Measurements from ENCODE around the gene NRP1.

Gene NRP1

DNA sequence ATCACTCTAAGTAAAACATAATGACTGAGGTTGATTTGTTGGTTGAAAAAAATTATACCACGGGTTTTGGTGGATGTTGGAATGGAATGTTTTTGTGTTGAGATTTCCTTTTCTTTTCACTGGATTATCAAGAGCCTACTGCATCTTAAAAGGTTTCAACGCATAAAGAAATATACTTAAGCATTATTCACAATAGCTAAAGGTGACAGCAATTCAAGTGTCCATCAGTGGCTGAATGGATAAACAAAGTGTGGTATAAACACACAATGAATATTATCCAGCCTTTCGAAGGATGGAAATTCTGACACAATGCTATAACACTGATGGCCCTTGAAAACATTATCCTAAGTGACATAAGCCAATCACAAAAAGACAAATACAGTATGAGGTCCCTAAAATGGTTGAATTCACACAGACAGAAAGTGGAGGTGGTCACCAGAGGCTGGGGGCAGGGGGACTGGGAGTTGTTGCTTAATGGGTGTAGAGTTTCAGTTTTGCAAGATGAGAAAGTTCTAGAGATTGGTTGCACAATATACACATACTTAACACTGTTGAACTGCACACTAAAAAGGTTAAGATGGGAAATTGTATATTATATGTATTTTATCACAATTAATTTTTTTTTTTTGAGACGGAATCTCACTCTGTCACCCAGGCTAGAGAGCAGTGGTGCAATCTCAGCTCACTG is 122.3 kb downstream of the NRP1 start:
- no peak for DNase-seq (ENCODE audit: low spot score)

DNA sequence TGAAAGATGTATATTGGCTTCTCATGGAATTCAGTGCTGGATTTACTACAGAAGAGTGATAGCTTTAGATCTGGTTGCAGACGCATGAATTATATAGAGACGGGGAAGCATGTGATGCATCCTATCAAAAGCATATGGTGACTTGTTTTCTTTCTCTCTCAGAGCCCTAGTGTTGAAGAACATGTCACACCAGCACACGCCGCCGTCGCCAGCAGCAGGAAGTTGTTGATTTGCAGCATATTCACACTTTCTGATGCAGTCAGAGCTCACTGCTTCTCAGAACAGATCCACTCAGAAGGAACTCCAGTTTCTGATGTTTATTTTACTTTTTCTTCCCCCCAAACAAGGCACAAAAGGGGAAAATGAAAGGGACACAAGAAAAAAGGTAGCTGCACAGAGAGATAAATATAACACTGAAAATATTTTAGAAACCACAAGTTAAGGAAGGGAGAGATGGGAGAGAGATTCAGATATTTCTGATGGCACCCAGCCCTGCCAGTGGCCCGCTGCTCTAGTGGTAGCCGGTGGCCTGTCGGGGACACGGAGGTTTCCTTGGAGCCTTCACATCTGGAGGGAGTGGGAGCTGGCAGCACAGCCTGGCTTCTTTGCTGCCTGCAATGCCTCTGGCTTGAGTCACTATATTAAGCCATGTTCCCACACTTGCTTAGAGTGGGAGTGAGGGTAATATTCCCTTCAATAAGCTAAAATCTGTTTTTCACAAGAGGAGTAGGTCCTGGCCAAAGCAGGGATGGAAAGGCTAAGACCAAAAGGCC is 123.2 kb downstream of the NRP1 start:
- no peak for DNase-seq (ENCODE audit: low spot score)

DNA sequence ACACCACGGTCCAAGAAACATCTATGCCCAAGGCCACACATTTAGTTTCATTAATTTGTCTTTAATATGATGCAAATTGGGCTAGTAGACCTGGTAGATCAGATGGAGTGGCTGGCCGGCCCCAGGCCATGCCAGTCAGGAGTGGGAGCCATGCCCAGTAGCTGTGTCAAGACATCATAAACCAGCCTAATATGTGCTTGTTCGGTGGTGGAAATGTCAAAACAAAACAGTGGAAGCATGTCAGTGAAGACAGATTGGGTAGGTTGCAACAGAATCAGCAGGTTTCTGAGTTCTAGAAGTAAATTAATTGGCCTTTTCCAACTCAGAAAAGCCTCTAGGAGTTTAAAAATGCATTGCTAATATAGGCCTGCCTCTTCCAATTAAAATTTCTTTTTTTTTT is 124.7 kb downstream of the NRP1 start:
- no peak for DNase-seq (ENCODE audit: low spot score)

DNA sequence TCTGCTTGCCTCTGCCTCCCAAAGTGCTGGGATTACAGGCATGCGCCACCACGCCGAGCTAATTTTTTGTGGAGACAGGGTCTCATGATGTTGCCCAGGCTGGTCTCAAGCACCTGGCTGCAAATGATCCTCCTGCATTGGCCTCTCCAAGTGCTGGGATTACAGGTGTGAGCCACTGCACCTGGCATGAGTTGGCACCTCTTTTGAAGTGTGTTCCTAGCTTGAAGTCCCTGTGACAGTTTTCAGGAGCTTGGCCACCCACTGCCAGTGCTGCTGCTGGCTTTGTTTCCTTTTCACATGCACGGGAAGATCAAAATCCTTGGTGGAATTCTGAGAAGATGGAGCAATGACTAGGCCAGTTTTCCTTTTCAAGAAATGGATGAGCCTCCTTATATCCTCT is 126.3 kb downstream of the NRP1 start:
- DNase-seq (ENCODE audit: low spot score): no peak

DNA sequence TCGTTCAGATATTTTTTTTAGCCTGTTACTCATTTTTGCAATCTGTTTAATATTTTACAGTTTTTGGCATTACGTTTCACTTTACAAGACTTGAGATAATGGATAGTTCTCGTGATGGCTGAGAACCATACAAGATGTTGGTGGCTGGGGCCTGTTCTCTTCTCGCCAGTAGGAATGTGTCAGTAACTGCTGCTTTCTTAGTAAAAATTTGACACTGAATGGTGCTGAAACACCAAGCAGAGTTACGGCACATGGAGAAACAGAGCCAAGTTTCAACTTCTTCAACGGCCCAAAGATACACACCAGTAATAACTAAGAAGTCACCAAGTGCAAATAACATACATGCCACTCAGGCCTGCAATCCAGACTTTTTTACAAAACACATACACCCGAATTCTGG is 130.4 kb downstream of the NRP1 start:
- no peak for DNase-seq (ENCODE audit: low spot score)

DNA sequence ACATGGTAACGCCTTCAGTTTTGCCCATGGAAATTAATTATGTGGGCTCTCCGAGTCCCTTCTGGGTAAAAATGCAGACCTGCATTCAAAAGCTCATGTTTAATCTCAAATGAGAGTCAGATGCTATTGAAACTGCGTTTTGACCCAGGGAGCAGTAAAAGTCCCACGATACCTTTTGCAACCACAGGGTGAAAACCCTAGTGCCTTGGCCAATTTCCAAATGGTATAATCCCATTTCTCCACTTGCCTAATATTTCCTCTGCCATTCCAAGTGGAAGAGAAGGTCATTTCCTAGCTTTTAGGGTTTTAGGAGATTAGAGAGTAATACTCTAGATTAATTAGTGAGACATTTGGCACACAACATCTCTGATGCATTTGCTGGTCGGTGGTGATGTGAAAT is 132.5 kb downstream of the NRP1 start:
- no peak for DNase-seq (ENCODE audit: low spot score)

DNA sequence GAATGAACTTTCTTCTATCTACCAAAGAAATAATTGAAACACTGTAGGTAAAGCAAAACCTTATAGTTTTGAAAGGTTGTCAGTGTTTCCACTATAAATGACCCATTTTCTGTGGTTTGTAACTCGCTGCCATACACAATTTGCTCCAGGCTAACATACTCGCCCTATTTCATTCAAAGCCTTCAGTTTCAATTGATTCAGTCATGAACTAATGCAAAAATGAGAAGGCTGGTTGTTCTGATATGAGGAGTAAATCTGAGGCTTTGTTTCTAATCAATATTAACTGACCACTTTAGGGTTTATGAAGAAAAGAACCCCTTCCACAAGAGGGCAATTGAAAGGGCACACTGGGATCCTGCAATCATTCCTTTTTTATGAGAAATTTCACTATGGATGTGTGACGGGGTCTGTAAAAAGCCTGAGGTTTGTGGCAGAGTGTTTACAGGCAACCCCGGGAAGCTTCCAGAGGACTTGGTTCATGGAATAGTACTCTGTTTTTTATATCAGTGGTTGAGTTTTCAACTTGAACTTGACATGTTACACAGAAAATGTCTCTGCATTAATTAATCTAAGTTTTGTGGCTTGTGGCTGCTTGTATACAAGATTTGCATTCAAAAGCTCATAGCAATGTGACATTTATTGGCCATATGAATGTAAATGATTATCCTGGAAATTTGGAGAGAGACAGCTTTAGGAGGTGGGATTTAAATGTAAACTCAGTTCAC is 133.2 kb downstream of the NRP1 start:
- no peak for DNase-seq (ENCODE audit: low spot score)

DNA sequence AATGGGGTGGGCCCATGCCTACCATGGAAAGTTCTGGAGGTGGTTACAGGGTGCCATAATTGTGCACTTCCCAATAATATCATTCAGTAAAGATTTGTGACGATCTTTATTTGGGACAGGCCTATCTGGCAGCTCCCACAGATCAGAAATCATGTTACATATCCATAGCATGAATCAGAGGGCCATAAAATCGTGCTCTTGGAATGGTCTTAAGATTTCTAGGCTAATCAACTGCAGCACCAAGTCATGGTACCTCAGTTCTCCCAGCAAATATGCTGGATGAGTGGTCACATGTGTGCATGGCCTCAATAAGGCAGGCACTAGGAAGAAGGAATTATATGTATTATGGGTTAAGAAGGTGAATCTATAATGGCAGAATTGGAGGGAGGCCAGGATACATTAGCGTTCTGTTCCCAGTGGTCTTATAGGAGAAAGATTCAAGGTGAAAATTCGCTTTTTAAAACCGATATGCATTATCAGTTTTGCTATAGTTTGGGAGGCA is 134.7 kb downstream of the NRP1 start:
- DNase-seq (ENCODE audit: low spot score): no peak

DNA sequence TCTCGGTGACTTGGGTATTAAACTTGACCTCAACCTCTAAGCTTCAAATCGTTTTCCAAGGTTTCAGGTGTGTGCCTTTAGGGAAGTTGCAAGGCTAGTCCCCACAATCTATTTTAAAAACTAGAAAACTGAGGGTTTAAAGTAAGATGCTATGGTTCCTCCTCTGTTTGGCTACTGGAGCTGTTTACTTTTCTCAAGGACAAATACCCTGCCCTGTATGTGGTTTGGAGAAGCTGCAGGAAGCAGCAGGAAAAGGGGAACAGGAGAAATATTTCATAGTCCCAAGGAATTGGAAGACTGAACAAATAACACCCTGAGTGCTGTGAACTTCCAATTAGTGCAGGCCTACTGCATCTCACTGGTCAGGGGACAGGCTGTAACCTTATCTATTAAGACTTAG is 135.9 kb downstream of the NRP1 start:
- no peak for DNase-seq (ENCODE audit: low spot score)

DNA sequence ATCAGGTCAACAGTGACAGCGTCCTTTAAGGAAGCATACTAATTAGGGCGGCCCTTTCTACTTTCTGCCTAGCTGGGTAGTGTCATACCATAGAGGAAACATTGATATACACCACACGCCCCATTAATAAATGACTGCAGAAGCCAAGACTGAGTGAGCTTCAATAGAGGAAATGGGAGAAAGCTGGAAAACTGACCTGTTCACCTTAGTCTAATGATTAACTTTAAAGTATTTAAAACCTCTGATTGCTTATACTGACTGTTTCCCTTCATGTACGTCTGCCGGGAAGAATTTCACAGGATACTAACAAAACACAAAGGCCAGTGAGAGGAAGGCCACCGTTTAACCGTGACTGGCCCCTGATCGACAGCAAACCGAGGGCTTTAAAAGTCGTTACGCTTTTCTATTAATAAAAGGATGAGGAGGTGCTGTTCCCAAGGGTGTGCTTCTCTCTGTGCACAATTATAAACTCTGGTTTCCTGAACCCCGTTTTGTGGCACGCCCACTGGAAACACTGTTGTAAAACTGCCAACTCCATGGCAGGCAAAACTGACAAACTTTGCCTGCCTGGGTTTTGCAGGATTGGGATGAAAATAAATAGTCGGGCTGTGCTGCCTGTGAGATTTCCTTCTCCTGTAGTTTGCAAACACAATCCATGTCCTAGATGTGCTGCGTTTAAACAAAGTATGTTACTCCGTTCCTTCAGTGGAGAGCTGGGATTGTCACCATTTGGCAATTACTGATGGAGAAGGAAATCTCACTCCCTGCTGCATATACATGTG is 137.6 kb downstream of the NRP1 start:
- no peak for DNase-seq (ENCODE audit: low spot score)

DNA sequence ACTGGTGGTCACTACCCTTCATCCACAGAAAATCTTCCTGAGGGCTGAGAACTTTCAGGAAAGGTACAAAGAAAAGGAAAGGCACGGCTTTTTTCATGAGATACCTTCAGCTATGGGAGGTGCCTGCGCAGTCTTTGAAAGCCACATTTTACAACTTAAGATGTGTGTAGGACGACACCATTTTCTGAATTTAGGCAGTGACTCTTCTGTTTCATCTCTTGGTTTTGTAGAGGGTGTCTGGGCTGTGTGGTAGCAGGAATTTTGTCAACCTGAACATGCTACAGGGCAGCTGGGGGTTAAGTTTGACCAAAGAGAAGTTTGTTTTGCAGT is 138.1 kb downstream of the NRP1 start:
- no peak for DNase-seq (ENCODE audit: low spot score)

DNA sequence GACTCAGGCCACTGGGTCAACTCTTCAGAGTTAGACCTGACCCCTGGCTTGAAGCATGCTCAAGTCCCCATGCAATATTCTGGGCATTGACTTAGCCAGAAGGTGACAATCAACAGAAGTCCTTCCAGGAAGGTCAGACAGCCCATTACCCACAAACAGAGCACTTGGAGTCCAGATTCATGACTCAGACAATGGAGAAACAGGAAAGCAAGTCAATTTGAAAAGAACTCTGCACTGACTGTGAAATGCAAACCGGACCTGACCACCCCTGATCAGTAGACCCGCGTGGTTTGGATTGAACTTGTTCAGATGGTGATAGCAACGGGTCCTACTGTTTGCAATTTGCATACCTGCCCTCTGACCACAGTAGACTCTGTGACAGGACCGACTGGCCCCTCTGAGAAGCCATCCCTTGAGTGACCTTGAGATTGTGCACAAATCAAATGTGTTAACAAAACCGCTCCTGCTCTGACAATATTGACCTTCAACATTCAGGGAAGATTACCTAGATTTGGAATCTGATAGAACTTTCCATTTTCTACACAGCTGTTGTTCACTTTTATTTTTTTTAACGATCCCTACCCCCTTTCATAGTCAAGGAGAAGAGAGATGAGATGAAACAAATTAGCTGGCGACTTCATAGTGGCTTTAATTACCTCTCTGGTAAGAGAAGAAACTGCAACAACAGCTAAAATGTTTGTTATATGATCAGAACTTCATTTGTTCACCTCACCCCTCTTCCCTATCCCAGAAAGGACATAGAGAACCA is 138.7 kb downstream of the NRP1 start:
- DNase-seq (ENCODE audit: low spot score): no peak

DNA sequence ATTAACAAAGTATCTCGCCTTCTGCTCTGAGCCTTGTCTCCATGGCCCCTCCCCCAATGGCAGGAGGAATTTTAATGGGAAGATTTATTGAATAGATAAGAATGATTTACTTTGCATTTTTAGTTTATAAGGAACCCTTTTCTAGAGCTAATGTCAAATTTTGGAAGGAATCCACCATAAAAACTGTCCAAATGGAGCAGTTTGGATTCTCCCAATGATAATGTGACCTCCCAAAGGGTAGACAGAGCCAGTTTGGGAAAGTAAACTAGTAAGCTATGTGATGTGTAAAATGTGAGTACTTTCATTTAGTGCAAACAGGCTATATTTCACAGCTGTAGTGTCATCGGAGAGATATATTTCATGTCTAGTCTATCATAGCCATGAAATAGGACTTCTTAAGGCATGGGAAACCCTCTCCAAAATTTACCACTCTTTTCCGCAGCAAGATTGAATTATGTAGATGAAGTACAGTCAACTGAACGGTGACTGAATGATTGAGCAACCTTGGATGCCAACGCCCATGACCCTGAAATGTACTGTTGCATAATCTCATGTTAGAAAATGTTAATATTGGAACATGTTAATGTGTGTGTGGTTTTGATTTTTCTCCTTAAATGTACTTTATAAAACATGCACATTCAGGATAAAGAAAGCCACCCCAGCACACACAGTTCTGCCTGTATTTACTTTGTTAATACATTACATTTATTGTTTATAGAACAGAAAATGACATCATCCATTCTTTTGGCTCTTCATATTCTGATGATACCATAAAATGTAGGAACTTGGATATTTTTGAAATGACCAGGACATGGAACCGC is 140.6 kb downstream of the NRP1 start:
- no peak for DNase-seq (ENCODE audit: low spot score)

DNA sequence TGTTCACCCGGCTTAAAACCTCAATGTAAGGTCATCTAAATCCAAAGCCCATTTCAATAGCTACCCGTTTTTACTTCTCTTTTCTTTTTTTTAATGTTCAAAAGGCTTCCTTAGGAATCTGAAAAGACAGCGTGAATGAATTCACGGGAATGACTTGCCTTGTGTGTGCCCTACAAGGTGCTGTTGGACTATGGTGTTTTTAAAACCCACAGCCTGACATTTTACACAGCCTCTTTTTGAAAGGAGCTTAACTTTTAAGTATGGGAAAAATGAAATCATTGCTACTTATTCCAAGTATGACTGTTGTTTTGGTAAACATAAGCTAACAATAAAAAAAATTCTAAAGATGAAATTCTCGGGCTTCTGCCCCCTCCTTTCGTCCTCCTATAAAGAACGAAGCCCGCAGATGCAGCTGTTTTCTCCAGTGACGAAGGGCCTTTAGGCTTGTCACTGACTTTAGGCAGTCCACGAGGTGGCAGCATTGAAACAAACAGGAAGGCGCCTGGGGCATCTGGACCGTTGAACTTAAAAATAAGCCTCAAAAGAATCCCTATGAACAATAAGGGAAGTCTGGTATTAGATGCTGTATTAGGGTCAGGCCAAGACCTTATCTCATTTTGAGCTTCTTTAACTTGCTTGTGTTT is 141.3 kb downstream of the NRP1 start:
- peak; percentile 83 for DNase-seq (ENCODE audit: low spot score)

DNA sequence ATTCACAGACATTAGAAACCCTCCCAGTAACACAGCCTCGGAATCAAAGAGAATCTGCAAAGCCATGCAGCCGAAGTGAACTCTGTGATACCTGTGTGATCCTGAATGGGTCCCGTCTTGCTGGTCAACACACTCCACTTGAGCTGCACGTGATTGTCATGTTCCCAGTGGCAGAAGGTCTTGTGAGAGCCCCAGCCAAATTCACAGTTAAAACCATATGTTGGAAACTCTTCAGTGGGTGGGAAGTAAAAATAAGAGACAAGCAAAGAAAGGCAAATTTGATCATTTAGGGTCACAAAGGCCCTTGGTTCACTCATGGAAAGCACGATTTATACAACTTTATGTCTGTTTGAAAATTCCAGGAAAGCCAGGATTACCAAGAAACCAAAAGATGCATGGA is 142.3 kb downstream of the NRP1 start:
- DNase-seq (ENCODE audit: low spot score): no peak

DNA sequence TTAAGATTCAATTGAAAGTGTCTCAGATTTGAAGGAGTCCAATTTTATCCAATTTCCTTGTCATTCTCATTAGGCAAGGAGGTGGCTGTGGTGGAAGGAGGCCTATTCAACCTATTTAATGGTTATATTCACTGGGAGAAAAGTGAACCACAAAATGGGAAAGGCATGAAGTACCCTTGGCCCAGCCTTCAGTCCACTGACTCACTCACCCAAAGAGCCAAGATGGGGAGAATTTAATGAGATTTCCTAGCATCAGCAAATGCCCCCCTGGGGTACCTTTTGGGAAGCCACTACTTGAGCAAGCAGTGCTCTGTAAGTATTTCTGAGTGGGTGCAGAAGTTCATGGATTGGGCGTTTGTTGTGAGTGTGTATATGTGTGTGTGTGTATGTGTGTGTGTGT is 144.1 kb downstream of the NRP1 start:
- no peak for DNase-seq (ENCODE audit: low spot score)

DNA sequence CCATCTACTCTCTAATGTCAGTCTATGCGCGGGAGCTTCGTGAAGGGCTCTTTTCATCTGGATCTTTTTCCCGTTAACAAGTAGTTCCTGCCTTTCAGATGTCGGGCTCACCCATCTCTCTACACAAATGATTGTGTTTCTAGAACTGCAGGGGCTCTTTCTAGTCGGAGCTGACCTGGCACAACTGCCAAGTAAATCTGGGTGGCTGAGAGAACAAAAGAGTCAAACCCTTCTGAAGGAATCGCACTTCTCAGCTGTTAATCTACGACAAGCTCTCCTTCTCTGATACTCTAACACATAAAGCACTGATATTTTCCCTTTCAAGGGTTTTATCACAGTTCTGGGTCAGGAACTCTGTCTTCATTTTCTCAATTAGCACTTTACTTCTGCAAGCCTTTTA is 144.7 kb downstream of the NRP1 start:
- DNase-seq (ENCODE audit: low spot score): no peak

DNA sequence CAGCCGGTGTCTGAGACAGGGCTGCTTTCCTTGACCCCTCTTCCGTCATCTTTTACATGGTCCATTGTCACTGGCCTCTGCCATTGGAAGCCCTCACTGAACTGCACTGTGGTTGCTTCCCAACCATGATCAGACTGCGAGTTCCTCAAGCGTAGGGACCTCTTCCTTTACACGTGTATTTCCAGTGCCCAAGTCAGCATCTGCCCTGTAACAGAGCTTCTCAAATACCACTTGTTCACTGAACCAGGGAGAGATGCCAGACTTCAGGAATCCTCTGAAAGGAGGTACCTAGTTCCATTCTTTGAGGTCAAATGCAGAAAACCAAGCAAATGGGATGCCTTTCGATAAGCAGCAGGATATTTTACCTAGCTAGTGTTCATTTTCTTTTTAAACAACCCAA is 145.1 kb downstream of the NRP1 start:
- DNase-seq (ENCODE audit: low spot score): no peak

DNA sequence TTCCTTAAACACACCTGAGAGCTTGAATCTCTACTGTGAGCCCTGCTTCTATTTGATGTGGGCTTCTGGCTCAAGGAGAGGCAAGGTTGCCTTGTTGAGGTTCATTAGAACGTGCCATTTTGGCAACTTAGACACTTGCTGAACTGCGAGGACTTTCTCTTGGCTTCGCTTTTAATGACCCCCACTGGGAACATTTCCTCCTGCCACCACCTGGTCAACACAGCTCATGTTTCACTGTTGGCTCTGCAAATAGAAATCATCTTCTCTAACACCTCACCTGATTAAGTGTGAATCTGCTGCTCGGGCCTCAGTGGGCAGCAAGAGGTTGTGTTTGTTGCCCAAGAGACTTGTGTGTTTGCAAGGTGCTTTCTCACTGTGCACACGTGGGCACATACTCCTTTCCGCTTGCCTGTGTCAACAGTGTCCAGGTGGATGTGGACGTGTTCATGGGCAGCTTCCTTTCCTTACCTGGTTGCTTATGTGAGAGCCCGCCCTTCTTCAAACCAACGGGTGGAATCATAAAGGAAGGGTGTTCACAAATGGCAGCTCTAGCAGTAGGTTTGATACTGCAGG is 147.0 kb downstream of the NRP1 start:
- no peak for DNase-seq (ENCODE audit: low spot score)

DNA sequence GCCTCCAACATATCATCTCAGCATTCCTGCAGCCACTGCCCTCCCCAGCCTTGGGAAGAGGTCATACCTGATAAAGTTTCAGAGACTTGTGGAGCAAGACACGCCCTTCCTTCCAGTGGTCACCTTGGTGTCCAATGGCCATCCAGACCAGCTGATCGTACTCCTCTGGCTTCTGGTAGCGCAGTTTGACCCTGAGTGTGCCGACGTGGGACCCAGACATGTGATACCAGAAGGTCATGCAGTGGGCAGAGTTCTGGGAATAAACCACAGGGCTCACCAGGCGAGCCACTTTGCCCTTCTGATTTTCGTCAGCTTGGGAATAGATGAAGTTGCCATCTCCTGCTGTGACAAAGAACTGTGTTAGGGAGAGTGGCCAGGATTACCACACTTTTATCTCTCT is 148.3 kb downstream of the NRP1 start:
- no peak for DNase-seq (ENCODE audit: low spot score)

Data from NAMALWA (cell line).